Measurements from ENCODE around the gene SMG6. TPM values are rescaled to one million over a fixed set of nuclear protein-coding genes. Genes with fewer than 3 reads are reported as not detected.
A peak's percentile ranks its signal among the peaks of the same experiment; 100 is the strongest.

Gene SMG6
- total and polyA plus RNA-seq, 2 experiments from 2014 or later, result 16.8 to 63.1 TPM

GRCh38 chr17:2177235-2177811, 126.3 kb downstream of the SMG6 start:
- peak; percentile 30 for DNase-seq
- no peak overlapping the region for H3K4me2 ChIP-seq (ENCODE audit: unreplicated experiment)
- no peak overlapping the region for H3K4me3 ChIP-seq
- in situ Hi-C loops (cut with MboI), result no loop called here
- TF ChIP-seq EZH2phosphoT487 (IDR thresholded peaks at IDR 0.05; ENCODE audit: insufficient read depth, low read depth) (no peak), EZH2 (IDR thresholded peaks at IDR 0.05; ENCODE audit: insufficient read depth, poor library complexity, severe bottlenecking) (no peak)
- H3K9ac ChIP-seq, result no peak overlapping the region
- peaks cover 64% of the 10 kb centered on the region for H3F3A ChIP-seq (ENCODE audit: insufficient read depth)
- H3K9me2 ChIP-seq (ENCODE audit: insufficient read depth), result no peaks in the 10 kb centered on the region
- no peaks in the 10 kb centered on the region for H3K27me3 ChIP-seq (replicated peaks; ENCODE audit: insufficient read depth)
- H4K20me1 ChIP-seq (ENCODE audit: insufficient read depth), result no peaks in the 10 kb centered on the region
- H3K4me1 ChIP-seq (ENCODE audit: insufficient read depth), result peaks cover 88% of the 10 kb centered on the region
- no peak overlapping the region for H3K27ac ChIP-seq
- H3K36me3 ChIP-seq (ENCODE audit: low read depth), result no peaks in the 10 kb centered on the region
- peaks cover 14% of the 10 kb centered on the region; the same call in 1 of the 2 replicates for H3K79me2 ChIP-seq (ENCODE audit: insufficient read depth)
- WGBS, 2 experiments (ENCODE audit: low coverage in 1 of 2, low lambda C conversion rate in 2 of 2, missing lambda C conversion rate in 2 of 2), result 93 to 96% methylated on average over 4 of the region's 4 CpGs
- no peak overlapping the region for H2AFZ ChIP-seq
- H3K9me3 ChIP-seq (ENCODE audit: low read depth), result no peaks in the 10 kb centered on the region

- Histone ChIP-seq H3K27me3 (replicated peaks; ENCODE audit: insufficient read depth) (no peaks in the 10 kb centered on the region), H3K9me3 (ENCODE audit: low read depth) (no peaks in the 10 kb centered on the region), H3K4me1 (ENCODE audit: insufficient read depth) (peaks cover 86% of the 10 kb centered on the region), H2AFZ (no peak overlapping the region), H3F3A (ENCODE audit: insufficient read depth) (peaks cover 62% of the 10 kb centered on the region), H3K4me3 (no peak overlapping the region), H3K79me2 (ENCODE audit: insufficient read depth) (peaks cover 14% of the 10 kb centered on the region; the same call in 1 of the 2 replicates), H3K9me2 (ENCODE audit: insufficient read depth) (no peaks in the 10 kb centered on the region), H3K4me2 (ENCODE audit: unreplicated experiment) (no peak overlapping the region), H3K9ac (no peak overlapping the region), H3K36me3 (ENCODE audit: low read depth) (no peaks in the 10 kb centered on the region), H3K27ac (no peak overlapping the region), H4K20me1 (ENCODE audit: insufficient read depth) (no peaks in the 10 kb centered on the region)
- whole genome bisulfite sequencing, 2 experiments (ENCODE audit: low coverage in 1 of 2, low lambda C conversion rate in 2 of 2, missing lambda C conversion rate in 2 of 2), result 82 to 86% methylated on average over 8 of the region's 8 CpGs
- in situ Hi-C loops (cut with MboI), result no loop called here
- DNase-seq, result no peak
- TF ChIP-seq EZH2phosphoT487 (IDR thresholded peaks at IDR 0.05; ENCODE audit: insufficient read depth, low read depth) (no peak), EZH2 (IDR thresholded peaks at IDR 0.05; ENCODE audit: insufficient read depth, poor library complexity, severe bottlenecking) (no peak)
Observed at GRCh38 chr17:2176499-2177169, 127.0 kb downstream of the SMG6 start.

- Histone ChIP-seq H3K79me2 (ENCODE audit: insufficient read depth) (peaks cover 17% of the 10 kb centered on the region; the same call in 1 of the 2 replicates), H3K27ac (peak overlapping the region; percentile 99), H3K36me3 (ENCODE audit: low read depth) (no peaks in the 10 kb centered on the region), H3K4me3 (peak overlapping the region; percentile 33), H3K4me1 (ENCODE audit: insufficient read depth) (peaks cover 77% of the 10 kb centered on the region), H3K9me3 (ENCODE audit: low read depth) (no peaks in the 10 kb centered on the region), H4K20me1 (ENCODE audit: insufficient read depth) (no peaks in the 10 kb centered on the region), H3K27me3 (replicated peaks; ENCODE audit: insufficient read depth) (no peaks in the 10 kb centered on the region), H3K9ac (peak overlapping the region; percentile 91), H3K9me2 (ENCODE audit: insufficient read depth) (no peaks in the 10 kb centered on the region), H2AFZ (0 out of 2 replicates have a peak overlapping the region, but pooled peaks have one; percentile 3), H3F3A (ENCODE audit: insufficient read depth) (peaks cover 59% of the 10 kb centered on the region), H3K4me2 (ENCODE audit: unreplicated experiment) (peak overlapping the region; percentile 67)
- TF ChIP-seq EZH2phosphoT487 (IDR thresholded peaks at IDR 0.05; ENCODE audit: insufficient read depth, low read depth) (no peak), EZH2 (IDR thresholded peaks at IDR 0.05; ENCODE audit: insufficient read depth, poor library complexity, severe bottlenecking) (no peak)
- DNase-seq, result peak; percentile 32
- in situ Hi-C loops (cut with MboI), result no loop called here
- WGBS, 2 experiments (ENCODE audit: low coverage in 1 of 2, low lambda C conversion rate in 2 of 2, missing lambda C conversion rate in 2 of 2), result 19 to 22% methylated on average over 5 of the region's 5 CpGs
Observed at GRCh38 chr17:2175294-2175628, 128.3 kb downstream of the SMG6 start.

DNA sequence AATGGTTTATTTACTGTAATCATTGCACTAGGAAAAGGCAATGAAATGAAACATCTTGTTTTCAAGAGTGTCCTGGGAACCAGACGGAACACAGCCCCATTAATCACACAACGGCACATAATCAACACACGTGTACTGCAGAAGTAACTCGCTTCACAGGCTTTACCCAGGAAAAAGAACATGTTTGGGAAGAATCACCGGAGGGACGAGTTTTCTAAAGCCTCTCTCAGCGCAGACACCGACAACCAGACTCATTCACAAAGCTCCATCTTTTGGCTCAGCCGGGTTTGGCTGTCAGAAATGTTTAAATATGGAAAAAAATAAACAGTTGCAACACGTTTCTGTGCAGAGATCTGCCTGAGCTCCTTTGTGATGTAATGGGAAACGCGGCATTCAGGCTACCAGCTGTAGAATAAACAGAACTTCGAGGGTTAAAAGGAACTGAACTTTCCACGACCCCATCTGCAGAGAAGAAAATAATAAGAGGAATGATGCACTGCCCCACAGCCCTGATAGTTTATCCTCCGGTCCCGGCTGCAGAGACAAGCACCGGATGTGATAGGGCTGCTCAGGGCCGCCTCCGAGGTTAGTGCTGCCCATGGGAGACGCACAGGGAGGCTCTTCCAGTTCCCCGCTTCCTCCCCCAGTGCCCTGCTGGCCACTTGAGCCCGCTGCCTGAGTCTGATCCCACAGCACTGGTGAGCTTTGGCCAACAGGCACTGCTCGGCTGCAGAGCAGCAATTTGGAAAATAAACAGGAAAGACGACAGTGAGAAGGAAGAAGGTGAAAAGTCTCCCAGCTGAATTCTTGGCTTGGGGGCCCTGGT, 128.9 kb downstream of the SMG6 start:
- H3K9ac ChIP-seq, result peak overlapping the region; percentile 91
- peak overlapping the region; percentile 33 for H3K4me3 ChIP-seq
- H2AFZ ChIP-seq, result 0 out of 2 replicates have a peak overlapping the region, but pooled peaks have one; percentile 3
- H3K4me1 ChIP-seq (ENCODE audit: insufficient read depth), result peaks cover 71% of the 10 kb centered on the region
- H3K27ac ChIP-seq, result peak overlapping the region; percentile 99
- in situ Hi-C loops (cut with MboI), result no loop called here
- no peaks in the 10 kb centered on the region for H4K20me1 ChIP-seq (ENCODE audit: insufficient read depth)
- peak overlapping the region; percentile 67 for H3K4me2 ChIP-seq (ENCODE audit: unreplicated experiment)
- H3K9me3 ChIP-seq (ENCODE audit: low read depth), result no peaks in the 10 kb centered on the region
- DNase-seq, result peak; percentile 83
- WGBS, 2 experiments (ENCODE audit: low coverage in 1 of 2, low lambda C conversion rate in 2 of 2, missing lambda C conversion rate in 2 of 2), result 4% methylated on average over 24 of the region's 24 CpGs
- peaks cover 17% of the 10 kb centered on the region; the same call in 1 of the 2 replicates for H3K79me2 ChIP-seq (ENCODE audit: insufficient read depth)
- no peaks in the 10 kb centered on the region for H3K9me2 ChIP-seq (ENCODE audit: insufficient read depth)
- H3K36me3 ChIP-seq (ENCODE audit: low read depth), result 0 out of 2 replicates have a peak, but pooled peaks cover 1% of the 10 kb centered on the region
- no peaks in the 10 kb centered on the region for H3K27me3 ChIP-seq (replicated peaks; ENCODE audit: insufficient read depth)
- TF ChIP-seq EZH2phosphoT487 (IDR thresholded peaks at IDR 0.05; ENCODE audit: insufficient read depth, low read depth) (no peak), EZH2 (IDR thresholded peaks at IDR 0.05; ENCODE audit: insufficient read depth, poor library complexity, severe bottlenecking) (no peak)
- peaks cover 54% of the 10 kb centered on the region for H3F3A ChIP-seq (ENCODE audit: insufficient read depth)
